MV-4-11 (cell line): ENCODE measurements around the gene PSAP.

ENCODE experiments used
- DNase-seq: peaks from one replicate; lab custom pipeline; 2025; lab: John Stamatoyannopoulos, UW

PSAP gene

DNA sequence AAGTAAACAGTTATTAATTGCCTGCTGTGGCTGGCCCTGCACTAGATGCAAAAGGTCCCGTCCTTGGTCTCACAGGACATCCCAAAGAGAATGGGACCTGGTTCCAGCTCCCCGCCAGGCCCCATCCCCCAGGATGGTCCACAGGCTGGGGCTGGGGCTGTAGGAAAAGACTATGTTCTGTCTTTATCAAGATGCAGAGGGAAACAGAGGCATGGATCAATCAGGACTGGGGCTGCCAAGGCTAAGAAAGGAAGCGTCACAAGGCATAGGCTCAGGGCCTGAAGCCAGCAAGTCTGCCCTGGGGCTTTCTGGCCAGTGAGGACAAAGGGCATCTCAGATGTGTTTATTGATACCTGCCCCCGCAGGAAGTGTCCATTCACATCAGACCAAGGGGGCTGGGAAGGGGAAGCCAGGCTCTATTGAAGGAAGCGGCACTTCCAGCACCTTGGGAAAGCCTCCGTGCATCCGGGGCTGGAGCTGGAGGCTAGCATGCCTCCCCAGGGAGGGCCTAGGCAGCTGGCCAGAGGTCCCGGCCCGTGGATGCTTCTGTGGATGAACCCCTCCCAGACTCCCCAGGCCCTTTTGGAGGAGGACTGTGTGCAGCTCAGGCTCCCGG lies 83.5 kb downstream of the PSAP start:
- no peak for DNase-seq

DNA sequence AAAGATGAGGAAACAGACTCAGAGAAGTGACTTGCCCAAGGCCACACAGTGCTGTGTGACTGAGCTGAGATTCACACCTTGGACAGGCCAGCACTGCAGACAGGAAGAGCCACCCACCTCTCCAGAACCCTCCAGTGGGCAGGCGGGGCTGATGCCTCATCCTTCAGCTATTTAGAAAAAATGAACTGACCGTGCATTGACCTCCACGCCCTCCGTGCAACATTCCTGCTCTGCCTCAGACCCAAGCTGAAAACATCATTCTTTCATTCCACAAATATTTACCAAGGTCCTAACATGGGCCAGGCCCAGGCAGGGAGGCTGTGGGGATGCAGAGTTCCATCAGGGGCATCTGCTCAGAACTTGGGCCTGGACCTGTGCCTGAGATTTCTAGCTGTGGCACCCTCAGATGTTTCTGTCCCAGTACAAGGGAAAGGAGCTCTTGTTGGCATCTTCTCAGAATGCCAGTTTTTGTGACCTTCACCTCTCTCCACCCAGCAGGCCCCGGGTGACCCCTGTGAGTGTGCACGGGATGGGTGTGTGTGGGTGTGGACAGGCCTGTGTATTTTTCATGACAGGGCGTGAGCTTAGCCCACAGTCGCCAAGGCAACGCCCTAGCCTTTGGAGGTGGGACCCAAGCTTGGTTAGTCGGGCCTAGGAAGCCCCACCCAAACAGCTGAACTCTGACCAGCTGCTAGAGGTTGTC lies 84.2 kb downstream of the PSAP start:
- no peak for DNase-seq
